HG03342 (cell line): ENCODE data around the gene KLRD1.
"Not testable (repeated sequence)": the region's sequence is repeated elsewhere in the genome, so short reads cannot be mapped to it uniquely, and the experiment has no call there.

ENCODE experiments used
- ATAC-seq: cut with Tn5 transposase; IDR thresholded peaks from one replicate; pipeline ENCODE4 v1.9.1; 2021; ENCODE audit warnings: mild to moderate bottlenecking, moderate library complexity; ENCODE audit not compliant: unreplicated experiment

KLRD1 gene

GRCh38 chr12:10336196-10336595 is 28.5 kb downstream of the KLRD1 start:
- not testable (repeated sequence) for ATAC-seq

GRCh38 chr12:10338470-10338869 is 30.8 kb downstream of the KLRD1 start:
- ATAC-seq: not testable (repeated sequence)

- no peak for ATAC-seq
Measured at GRCh38 chr12:10339053-10339840, 31.6 kb downstream of the KLRD1 start.

GRCh38 chr12:10340946-10341345 is 33.3 kb downstream of the KLRD1 start:
- ATAC-seq: not testable (repeated sequence)

- ATAC-seq: no peak
Measured at GRCh38 chr12:10341892-10342509, 34.3 kb downstream of the KLRD1 start.

GRCh38 chr12:10351457-10351856 is 43.8 kb downstream of the KLRD1 start:
- not testable (repeated sequence) for ATAC-seq

- no peak for ATAC-seq
Measured at GRCh38 chr12:10354071-10354470, 46.4 kb downstream of the KLRD1 start.

GRCh38 chr12:10354502-10354901 is 46.8 kb downstream of the KLRD1 start:
- ATAC-seq: no peak

GRCh38 chr12:10358131-10358530 is 50.5 kb downstream of the KLRD1 start:
- no peak for ATAC-seq

GRCh38 chr12:10358969-10359368 is 51.3 kb downstream of the KLRD1 start:
- no peak for ATAC-seq

- ATAC-seq: no peak
Measured at GRCh38 chr12:10361084-10361483, 53.4 kb downstream of the KLRD1 start.

GRCh38 chr12:10361622-10362021 is 54.0 kb downstream of the KLRD1 start:
- ATAC-seq: no peak

- ATAC-seq: no peak
Measured at GRCh38 chr12:10362325-10362724, 54.7 kb downstream of the KLRD1 start.

- ATAC-seq: no peak
Measured at GRCh38 chr12:10362828-10363657, 55.4 kb downstream of the KLRD1 start.

- ATAC-seq: no peak
Measured at GRCh38 chr12:10363658-10363913, 55.9 kb downstream of the KLRD1 start.

- ATAC-seq: peak; percentile 90
Measured at GRCh38 chr12:10363914-10364814, 56.5 kb downstream of the KLRD1 start.

- peak; percentile 62 for ATAC-seq
Measured at GRCh38 chr12:10364815-10365622, 57.3 kb downstream of the KLRD1 start.

- no peak for ATAC-seq
Measured at GRCh38 chr12:10365696-10366405, 58.2 kb downstream of the KLRD1 start.

- ATAC-seq: no peak
Measured at GRCh38 chr12:10366875-10367274, 59.2 kb downstream of the KLRD1 start.
